Testis (tissue), 3 donors: ENCODE results near the gene VBP1. TPM values are rescaled to one million over a fixed set of nuclear protein-coding genes. Genes with fewer than 3 reads are reported as not detected.

Experiments used
- DNase-seq: peaks from one replicate; pipeline ENCODE4 v3.0.0-alpha.2; 2019
- H3K27ac ChIP-seq, 2 donors: fragments of 200-600 bp; sonication (generic); one replicate each; pipeline ENCODE4 v1.5.1; 2019
- H3K27me3 ChIP-seq: fragments of 200-600 bp; sonication (generic); one replicate; pipeline ENCODE4 v1.5.1; 2019
- H3K36me3 ChIP-seq: fragments of 200-600 bp; sonication (generic); one replicate; pipeline ENCODE4 v1.5.1; 2017; ENCODE audit warnings: low read depth; ENCODE audit errors: missing control alignments
- H3K4me1 ChIP-seq: fragments of 200-600 bp; sonication (generic); one replicate; pipeline ENCODE4 v1.5.1; 2019
- H3K4me3 ChIP-seq, 2 donors: fragments of 200-600 bp; sonication (generic); one replicate each; pipeline ENCODE4 v1.5.1; 2017 to 2019
- H3K9me3 ChIP-seq: fragments of 200-600 bp; sonication (generic); one replicate; pipeline ENCODE4 v1.5.1; 2017
- POLR2A ChIP-seq: fragments of 450-650 bp; IDR thresholded peaks from one replicate; pipeline ENCODE4 v1.6.1; 2017; ENCODE audit warnings: antibody characterized with exemption, mild to moderate bottlenecking, moderate library complexity
- WGBS, 2 donors: methylation state at CpG; one replicate each; pipeline ENCODE4 v1.1.5; 2018; 5-methylcytosine and 5-hydroxymethylcytosine counted together
- intact Hi-C: fragments of 100-400 bp; cut with DNase I; formaldehyde crosslinking; loops from one replicate; pipeline ENCODE4 v1.15.1; 2023; ENCODE audit warnings: low total_unique reads
- polyA plus RNA-seq: library from polyadenylated mRNA; stranded (reverse); fragments of 350-450 nt; fragmentation: Illumina TruSeq; extraction: RNeasy Lipid Tissue Mini Kit (QIAGEN cat#74804); gene quantifications from one replicate; pipeline ENCODE4 v1.2.3, GENCODE V29; 2014; ENCODE audit warnings: low read depth, low replicate concordance; ENCODE audit not compliant: insufficient read depth
- total RNA-seq, 2 donors: library from RNA; depleted of rRNA; stranded (reverse); fragments of >200 nt; gene quantifications; one replicate each; pipeline ENCODE4 v1.2.3, GENCODE V29; 2016
- TF ChIP-seq, protein P1 (sequence below), 3 experiments: fragments of 450-650 bp in 2 of 3; fragments of 200-600 bp in 1 of 3; sonication (generic) in 1 of 3; IDR thresholded peaks; one replicate each; pipeline ENCODE4 v1.5.1; 2016 to 2019; ENCODE audit warnings: antibody characterized with exemption in 3 of 3, mild to moderate bottlenecking in 2 of 3, moderate library complexity in 1 of 3

Gene VBP1
- total and polyA plus RNA-seq, 3 donors from 2014 or later = 14.8 to 26.5 (median 20.9) TPM

DNA sequence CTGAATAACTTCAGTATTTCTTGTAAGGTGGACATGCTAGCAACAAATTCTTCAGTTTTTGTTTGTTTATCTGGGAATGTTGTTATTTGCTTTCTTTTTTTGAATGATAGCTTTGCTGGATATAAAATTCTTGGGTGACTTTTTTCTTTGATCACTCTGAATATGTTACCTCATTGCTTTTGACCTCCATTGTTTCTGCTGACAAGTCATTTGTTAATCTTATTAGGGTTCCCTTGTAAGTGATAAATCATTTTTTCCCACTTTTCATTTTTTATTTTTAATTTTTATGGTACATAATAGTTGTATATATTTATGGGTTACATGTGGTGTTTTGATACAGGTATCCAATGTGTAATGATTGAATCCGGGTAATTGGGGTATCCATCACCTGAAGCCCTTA, 54.7 kb downstream of the VBP1 start:
- Histone ChIP-seq H3K4me1 (no peaks in the 10 kb centered on the region), H3K27ac (no peak overlapping the region), H3K36me3 (no peaks in the 10 kb centered on the region), H3K9me3 (no peaks in the 10 kb centered on the region), H3K27me3 (no peaks in the 10 kb centered on the region), H3K4me3 (no peak overlapping the region)
- intact Hi-C loops = no loop called here
- WGBS, 2 donors = 96 to 100% methylated on average over 1 of the region's 1 CpG
- no peak for TF ChIP-seq POLR2A
- TF ChIP-seq, protein P1, sequence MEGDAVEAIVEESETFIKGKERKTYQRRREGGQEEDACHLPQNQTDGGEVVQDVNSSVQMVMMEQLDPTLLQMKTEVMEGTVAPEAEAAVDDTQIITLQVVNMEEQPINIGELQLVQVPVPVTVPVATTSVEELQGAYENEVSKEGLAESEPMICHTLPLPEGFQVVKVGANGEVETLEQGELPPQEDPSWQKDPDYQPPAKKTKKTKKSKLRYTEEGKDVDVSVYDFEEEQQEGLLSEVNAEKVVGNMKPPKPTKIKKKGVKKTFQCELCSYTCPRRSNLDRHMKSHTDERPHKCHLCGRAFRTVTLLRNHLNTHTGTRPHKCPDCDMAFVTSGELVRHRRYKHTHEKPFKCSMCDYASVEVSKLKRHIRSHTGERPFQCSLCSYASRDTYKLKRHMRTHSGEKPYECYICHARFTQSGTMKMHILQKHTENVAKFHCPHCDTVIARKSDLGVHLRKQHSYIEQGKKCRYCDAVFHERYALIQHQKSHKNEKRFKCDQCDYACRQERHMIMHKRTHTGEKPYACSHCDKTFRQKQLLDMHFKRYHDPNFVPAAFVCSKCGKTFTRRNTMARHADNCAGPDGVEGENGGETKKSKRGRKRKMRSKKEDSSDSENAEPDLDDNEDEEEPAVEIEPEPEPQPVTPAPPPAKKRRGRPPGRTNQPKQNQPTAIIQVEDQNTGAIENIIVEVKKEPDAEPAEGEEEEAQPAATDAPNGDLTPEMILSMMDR (IDR thresholded peaks at IDR 0.05) = no peak
- DNase-seq = no peak

DNA sequence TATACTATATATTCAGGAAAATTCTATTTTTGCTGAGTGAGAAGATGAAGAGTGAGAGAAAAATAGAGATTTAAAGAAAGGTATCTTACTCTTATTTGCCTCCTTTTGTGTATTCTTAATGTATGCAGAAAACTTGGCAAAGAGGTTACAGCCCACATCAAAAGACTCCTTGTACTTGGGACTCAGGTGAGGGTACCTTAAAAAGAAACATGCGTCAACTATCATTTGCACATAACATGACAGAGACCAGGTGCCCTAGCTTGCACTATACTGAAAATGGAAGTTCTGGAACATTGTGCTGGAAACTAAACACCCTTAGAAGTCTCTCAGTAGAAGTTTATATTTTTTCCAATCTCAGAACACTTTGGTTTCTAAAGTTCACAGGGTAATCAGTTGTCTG, 63.6 kb downstream of the VBP1 start:
- WGBS, 2 donors = 75 to 85% methylated on average over 1 of the region's 1 CpG
- Histone ChIP-seq H3K9me3 (no peaks in the 10 kb centered on the region), H3K27ac (no peak overlapping the region), H3K4me1 (no peaks in the 10 kb centered on the region), H3K36me3 (no peaks in the 10 kb centered on the region), H3K4me3 (no peak overlapping the region), H3K27me3 (no peaks in the 10 kb centered on the region)
- intact Hi-C loops = no loop called here
- DNase-seq = no peak
- TF ChIP-seq, protein P1 (IDR thresholded peaks at IDR 0.05) = no peak
- no peak for TF ChIP-seq POLR2A

Other genes with a start within 250 kb of the VBP1 start
- gene F8, start 193.7 kb upstream of the VBP1 start, total RNA-seq = 10 to 100 TPM; 25.0 to 35.2 TPM
- 18.0 TPM for gene F8, start 193.7 kb upstream of the VBP1 start, polyA plus RNA-seq
- gene FUNDC2, start 189.6 kb upstream of the VBP1 start, total RNA-seq = 10 to 100 TPM; 65.0 to 71.7 TPM
- 104 TPM for gene FUNDC2, start 189.6 kb upstream of the VBP1 start, polyA plus RNA-seq
- gene CMC4, start 145.3 kb upstream of the VBP1 start, total RNA-seq = 10 to 100 TPM; 25.4 to 29.8 TPM
- 8.5 TPM for gene CMC4, start 145.3 kb upstream of the VBP1 start, polyA plus RNA-seq
- 10 to 100 TPM; 25.0 to 25.5 TPM for gene MTCP1, start 145.3 kb upstream of the VBP1 start, total RNA-seq
- gene MTCP1, start 145.3 kb upstream of the VBP1 start, polyA plus RNA-seq = 23.3 TPM
- 1 to 10 TPM; 2.8 to 3.4 TPM for gene BRCC3, start 145.0 kb upstream of the VBP1 start, total RNA-seq
- 1.4 TPM for gene BRCC3, start 145.0 kb upstream of the VBP1 start, polyA plus RNA-seq
- 1 to 10 TPM; 2.5 to 3.4 TPM for gene RAB39B, start 48.0 kb downstream of the VBP1 start, total RNA-seq
- 1.8 TPM for gene RAB39B, start 48.0 kb downstream of the VBP1 start, polyA plus RNA-seq
- 1 to 10 TPM; 3.5 TPM for gene CLIC2, start 118.2 kb downstream of the VBP1 start, total RNA-seq
- 3.9 TPM for gene CLIC2, start 118.2 kb downstream of the VBP1 start, polyA plus RNA-seq
- gene F8A2, start 165.6 kb downstream of the VBP1 start, total RNA-seq = not detected
- not detected for gene F8A2, start 165.6 kb downstream of the VBP1 start, polyA plus RNA-seq
- gene F8A3, start 242.2 kb downstream of the VBP1 start, total RNA-seq = 10 to 100 TPM; 20.8 to 28.6 TPM
- gene F8A3, start 242.2 kb downstream of the VBP1 start, polyA plus RNA-seq = 6.1 TPM